HG03520 (cell line): Measurements from ENCODE around the gene C17orf50.

ENCODE experiments used
- ATAC-seq: cut with Tn5 transposase; IDR thresholded peaks from one replicate; pipeline ENCODE4 v1.9.1; 2021; ENCODE audit warnings: mild to moderate bottlenecking, moderate library complexity; ENCODE audit not compliant: unreplicated experiment

Gene C17orf50

DNA sequence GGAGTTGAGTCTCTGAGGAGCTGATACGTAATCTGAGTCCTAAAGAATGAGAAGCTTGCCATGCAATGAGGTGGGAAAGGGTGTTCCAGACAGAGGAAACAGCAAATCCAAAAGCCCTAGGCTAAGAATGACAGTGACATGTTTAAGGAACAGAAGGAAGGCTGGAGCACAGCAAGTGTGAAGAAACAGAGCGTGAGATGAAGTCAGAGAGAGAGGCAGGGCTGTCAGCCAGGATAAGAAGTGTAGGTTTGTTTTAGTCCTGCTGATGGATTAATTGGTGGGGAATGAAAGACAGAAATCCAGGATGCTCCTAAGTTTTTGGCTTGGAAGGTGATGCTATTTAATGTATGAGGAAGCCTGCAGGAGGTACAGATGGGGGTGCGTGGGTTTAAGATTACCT, 20.3 kb downstream of the C17orf50 start:
- ATAC-seq = no peak

DNA sequence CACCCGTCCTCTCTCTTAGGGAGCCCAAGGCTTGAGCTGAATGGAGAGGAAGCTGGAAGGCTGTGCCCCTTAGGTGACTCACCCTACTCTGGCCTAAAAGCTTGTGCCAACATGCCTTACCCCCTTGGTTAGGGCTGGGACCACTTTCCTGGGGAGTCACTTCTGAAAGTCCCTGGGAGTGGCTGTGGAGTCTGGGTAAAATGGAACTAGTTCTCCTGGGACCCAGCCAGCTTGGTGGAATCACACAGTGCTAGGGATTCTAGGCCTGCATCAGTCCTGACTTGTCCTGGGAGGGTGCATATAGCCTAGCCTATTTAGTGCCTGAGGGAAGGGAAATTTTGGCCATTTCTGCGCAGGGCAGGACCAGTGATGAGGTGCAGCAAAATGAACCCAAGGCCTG, 24.2 kb downstream of the C17orf50 start:
- ATAC-seq = no peak

DNA sequence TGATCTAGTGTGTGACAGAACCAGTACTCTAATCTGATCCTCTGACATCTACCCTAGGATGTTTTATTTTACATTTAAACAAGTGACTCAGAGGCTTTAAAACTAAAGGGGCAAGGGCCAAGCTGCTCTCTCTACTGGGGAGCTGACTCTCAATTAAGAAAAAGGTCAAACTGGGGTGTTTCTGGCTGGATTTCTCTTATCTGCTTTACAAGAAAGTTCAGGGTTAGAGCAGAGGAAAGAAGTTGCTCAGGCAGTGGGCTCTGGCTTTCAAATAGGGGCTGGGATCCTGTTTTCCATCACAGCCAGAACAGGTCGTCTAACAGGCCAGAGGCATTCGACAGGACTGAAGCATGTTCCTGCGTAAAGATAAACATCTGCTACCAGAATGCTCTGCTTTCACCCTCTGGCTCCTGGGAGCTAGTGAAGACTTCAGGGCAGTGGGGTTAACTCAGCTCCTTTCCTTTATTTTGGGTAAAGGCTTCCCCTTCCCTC, 26.3 kb downstream of the C17orf50 start:
- ATAC-seq = no peak

DNA sequence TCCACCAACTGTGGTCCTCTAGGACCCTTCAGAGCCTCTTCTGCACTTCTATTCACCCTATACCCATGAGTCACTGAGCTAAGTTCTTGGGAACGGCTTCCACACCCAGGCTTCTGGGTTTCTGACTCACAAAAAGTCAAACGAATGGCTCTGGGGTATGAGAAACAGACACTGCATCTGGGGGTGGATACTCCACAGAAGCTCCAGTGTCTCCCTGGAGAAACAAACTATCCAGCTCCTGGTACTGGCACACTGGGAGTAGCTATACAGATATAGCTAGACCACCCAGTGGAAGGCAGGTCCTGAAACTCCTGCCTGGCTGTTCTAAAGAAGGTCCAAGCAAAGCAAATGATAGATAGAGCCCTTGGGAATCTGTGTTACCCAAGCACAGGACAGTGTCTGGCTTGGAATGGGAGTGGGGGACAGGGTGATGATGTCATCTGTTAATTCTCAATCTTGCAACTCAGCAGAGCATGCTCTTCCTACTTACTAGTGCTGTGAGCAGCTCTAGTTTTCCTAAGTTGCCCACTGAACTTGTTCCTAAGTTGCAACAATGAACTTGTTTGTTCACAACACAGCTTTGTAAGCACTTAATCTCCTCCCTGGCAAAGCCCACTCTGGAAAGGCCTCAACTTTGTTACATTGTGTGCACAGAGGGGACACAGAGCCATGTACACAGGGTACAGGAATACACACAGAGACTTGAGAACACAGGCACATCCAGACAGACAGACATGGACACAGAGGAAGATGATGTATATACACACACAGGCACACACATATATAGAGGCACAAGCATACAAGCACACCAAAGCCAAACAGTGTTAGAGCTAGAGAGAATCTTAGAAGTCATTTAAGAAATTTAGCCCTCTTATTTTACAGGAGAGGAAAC, 28.0 kb downstream of the C17orf50 start:
- no peak for ATAC-seq

DNA sequence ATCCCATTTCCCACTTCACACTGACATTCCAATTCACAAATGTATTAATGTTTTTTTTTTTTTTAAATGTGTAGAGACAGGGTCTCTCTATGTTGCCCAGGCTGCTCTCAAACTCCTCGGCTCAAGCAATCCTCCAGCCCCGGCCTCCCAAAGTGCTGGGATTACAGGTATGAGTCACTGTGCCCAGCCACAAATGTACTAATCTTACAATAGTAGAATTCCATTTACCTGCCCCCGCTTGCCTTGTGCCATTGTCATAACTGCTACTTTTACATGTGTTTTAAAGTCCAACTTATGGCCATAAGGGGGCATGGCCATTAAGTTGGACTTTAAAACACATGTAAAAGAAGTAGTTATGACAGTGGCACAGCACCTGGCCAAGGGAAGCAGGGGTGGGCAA, 30.2 kb downstream of the C17orf50 start:
- ATAC-seq = no peak

DNA sequence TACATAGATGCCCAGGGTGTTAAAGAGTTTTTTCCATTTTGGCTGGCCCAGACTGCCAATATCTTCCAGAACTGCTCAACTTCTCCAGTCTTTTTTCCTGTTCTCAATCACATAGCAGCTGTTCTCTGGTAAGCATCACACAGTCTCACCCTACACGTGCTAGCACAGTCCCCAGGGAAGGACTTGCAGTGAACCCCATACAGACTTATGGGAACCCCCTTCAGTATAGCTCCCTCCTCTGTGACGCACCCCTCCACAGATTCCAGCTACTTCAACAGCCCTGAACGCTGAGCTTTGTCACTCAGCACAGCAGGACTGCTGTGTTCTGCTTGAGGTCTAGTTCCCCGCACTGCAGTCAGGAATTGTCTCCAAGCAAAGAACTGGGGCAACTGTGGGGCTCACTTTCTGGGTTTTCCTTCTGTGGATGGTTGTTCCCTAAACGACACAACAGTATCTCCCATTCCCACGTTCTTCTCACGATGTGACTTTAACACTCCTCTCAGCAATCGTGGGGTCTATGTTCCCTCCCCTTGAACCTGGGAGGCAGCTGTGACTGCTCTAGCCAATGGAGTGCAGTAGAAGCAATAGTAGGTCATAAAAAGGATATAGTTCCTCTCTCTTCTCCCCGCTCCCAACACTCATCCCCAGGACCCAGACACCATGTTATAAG, 31.1 kb downstream of the C17orf50 start:
- ATAC-seq = no peak

DNA sequence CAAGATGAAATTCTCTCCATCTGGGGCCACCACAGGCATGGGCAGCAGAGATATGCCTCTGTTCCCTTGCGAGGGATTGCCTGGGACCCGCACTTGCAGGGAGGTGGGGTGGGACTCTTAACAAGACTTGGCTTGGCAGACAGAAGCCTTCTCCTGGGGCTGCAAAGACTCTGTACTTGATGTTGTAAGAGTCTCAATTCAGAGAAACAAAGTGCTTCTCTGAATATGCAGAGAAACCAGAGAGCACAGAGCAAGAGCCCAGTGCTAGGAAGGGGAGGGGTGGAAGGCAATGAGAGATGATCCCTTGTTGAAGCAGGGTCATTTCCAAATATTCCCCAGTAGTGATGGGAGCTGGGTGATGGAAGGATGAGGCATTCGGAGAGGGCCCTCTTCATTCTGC, 32.6 kb downstream of the C17orf50 start:
- ATAC-seq = no peak

DNA sequence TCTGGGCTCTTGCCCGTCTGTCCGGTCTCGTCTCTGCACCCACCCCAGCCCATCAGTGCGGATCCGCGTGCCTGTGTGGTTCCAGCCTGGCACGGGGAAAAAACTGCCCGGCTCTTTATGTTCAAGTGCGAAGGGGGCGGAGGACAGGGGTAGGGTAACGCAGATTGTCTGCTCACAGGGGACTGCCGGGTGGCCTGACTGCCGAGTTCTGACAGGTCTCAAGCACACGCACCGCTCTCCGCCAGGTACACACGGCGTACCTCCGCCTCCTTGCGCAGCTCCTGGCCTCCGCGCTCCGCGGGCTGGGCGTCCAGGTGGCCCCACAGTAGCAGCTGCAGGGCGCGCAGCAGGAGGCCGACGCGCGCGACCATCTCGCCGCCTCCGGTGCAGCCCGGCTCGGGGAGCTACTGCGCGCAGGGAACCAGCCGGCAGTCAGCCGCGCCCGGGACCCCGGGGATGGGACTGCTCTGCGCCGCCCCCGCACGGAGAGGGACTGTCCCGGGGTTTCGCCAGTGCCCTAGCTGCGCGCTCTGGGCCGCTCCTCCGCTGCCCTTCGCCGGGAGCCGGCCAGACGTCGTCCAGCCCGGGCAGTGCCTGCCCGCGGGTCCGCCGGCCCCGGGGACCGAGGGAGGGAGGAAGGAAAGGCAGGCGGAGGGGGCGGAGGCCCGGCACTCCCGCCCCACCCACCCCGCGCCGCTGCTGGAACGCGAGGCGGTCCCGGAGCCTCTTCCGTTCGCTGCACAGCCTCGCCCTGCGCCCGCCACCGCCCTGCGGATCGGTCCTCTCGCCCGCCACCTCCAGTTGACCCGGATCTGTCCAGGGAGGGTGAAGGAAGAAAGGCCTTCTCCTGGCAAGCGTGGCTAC, 34.6 kb downstream of the C17orf50 start, which contains the start of gene MMP28:
Gene MMP28, minus strand, starts transcription at position 635 of the 864 bp plus-strand sequence. Its CDS starts 264 bp downstream, at position 371.
- no peak for ATAC-seq

DNA sequence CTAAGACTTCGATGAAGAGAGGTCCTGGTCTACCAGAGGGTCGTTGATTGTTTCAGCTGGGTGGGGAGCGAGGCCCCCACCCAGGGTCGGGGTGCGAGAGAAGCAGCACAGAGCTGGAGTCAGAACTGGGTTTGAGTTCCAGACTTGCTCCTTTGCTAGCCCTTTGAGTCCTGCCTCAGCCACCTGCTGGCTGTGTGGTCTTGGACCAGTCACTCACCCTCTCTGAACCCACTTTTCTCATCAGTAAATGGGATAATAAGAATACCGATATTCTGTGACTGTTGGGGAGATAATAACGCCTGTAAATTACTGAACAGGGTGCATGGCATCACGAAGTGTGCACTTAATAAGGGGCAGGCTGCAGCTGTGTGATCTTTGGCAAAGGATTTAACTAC, 35.2 kb downstream of the C17orf50 start:
- ATAC-seq = no peak

DNA sequence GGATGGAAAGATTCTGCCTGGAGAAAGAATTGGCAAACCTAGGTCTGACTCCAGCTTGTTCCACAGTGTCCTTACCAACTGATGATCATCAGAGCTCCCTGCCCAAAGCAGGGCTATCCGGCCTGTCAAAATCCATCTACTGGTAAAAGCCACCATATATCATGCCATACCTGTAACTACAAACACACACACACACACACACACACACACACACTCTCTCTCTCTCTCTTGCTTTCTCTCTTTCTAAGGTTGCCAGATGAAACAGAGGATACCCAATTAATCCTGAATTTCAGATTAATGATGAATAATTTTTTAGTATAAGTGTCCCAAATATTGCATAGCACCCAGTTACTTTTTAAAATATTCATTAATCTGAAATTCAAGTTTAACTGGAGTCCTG, 36.3 kb downstream of the C17orf50 start:
- ATAC-seq = no peak

DNA sequence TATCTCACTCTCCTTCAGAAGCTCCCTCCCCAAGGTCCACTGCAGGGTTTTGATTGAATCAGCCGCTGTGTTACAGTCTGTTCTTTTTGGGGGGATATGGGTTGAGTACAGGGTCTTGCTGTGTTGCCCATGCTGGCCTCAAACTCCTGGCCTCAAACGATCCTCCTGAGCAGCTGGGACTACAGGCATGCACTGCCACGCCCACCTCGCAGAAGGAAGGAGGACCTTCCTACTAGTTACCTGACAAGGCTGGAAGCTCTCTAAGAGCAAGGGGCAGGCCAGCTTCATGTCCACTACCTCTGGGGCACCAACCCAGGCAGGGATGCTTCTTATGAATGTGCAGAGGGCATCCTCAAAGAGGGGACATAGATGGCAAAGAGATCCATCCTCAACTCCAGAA, 36.7 kb downstream of the C17orf50 start:
- no peak for ATAC-seq

DNA sequence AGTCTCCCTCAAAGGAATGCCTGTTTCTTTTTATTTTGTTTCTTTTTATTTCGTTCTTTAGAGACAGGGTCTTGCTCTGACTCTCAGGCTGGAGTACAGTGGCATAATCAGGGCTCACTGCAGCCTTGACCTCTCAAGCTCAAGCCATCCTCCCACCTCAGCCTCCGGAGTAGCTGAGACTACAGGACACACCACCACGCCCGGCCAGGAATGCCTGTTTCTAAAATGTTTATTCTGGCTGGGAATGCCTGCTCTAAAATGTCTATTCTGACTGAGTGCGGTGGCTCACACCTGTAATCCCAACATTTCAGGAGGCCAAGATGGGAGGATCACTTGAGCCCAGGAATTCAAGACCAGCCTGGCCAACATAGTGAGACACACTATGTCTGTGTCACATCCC, 37.2 kb downstream of the C17orf50 start:
- no peak for ATAC-seq

DNA sequence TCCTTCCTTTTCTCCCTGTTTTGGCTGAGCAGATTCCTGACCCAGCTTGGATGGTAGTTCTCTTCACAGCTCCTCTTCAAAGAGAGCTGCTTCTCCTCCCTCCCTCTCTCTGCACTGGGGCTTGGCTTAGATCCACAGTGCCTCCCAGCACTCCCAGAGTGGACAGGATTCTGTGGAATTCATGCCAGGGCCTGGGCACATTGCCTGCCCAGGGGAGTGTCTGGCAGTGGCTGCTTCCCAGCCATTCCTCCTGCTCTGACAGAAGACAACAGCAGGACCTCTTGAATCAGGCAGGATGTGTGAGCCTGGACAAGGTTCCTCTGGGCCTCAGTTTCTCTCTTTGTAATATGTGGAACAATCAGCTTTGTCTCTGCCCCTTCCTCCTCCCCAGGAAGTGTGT, 39.3 kb downstream of the C17orf50 start:
- no peak for ATAC-seq

DNA sequence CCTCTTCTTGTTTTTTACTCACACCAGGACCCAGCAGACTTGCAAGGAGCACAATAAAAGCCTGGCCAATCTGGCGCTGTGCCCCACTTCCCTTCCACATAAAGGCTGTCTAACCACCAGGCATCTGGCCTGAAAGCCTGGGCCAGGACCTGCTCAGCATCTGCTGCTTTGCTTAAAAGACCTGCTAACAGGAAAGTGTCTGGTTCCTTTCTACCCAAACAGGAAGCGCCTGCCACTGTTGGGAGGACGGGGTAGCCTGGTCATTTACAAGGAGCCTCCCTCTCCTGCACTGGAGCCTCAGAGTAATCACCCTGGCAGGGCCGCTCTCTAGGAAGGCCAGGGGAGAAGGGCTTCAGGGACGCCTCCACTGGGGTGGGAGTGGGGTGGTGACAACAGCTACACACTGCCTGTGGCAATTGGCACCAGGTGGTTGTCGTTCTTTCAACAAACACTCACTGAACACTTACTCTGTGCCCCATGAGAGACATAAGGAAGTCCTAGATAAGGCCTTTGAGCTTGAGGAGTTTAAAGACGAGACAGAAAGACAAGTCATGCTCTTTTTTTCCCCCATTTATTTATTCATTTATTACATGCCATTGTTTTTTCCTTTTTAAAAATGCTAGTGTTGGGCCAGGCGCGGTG, 41.0 kb downstream of the C17orf50 start:
- no peak for ATAC-seq

DNA sequence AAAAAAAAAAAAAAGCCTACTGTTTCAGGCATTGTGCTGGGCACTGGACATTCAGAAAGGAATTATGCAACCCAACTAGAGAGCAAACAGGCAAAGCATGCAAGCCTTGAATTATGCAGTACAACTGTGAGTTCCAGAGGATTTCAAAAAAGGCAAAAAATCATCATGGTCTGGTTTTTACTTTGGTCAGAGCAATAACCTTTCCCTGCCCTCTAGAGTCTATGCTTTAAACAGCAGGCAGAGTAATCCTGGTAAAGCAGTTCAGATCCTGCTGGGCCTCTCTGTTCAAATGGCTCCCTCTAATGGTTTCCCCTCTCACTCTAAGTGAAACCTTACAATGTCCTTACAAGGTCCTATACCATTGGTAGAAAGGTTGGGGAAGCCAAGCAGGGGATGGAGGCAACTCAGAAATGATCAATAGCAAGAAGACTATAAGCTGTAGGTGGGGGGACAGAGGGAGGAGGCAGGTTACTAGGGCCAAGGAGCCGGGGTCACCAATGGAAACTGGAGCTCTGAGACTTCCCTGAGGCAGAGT, 44.0 kb downstream of the C17orf50 start:
- peak; percentile 29 for ATAC-seq

DNA sequence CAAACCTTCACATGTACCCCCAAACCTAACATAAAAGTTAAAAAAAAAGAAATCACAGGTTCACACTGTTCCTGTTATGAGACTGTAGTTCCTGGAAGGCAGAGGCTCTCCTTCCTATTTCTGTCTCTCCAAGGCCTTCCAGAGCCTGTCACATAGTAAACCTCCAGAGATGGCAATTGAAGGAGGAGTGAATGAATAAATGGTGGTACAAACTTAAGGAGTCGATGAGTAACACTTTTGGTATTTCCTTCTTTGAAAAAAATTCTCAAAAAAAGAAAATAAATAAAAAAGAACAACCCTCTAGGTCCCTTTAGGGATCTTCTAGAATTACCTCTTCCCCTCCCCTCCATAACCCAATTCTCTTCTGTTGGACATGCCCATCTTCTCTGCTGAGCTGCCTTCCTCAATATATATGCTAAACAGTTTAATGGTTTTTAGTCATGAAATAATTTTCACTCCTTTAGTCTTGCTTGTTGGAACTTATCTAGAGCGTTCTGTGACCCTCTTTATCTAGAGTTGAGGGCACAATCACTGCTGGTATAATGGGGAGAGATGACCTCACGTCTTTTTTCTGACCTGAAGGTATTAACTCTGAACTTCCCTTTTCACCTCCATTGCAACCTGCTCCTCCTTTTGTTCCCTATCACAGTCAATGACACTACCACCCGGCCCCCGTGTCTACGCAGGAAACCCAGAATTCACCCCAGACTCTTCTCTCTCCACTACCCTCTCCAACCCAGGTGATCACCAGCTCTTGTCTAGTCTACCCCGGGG, 46.9 kb downstream of the C17orf50 start:
- no peak for ATAC-seq

DNA sequence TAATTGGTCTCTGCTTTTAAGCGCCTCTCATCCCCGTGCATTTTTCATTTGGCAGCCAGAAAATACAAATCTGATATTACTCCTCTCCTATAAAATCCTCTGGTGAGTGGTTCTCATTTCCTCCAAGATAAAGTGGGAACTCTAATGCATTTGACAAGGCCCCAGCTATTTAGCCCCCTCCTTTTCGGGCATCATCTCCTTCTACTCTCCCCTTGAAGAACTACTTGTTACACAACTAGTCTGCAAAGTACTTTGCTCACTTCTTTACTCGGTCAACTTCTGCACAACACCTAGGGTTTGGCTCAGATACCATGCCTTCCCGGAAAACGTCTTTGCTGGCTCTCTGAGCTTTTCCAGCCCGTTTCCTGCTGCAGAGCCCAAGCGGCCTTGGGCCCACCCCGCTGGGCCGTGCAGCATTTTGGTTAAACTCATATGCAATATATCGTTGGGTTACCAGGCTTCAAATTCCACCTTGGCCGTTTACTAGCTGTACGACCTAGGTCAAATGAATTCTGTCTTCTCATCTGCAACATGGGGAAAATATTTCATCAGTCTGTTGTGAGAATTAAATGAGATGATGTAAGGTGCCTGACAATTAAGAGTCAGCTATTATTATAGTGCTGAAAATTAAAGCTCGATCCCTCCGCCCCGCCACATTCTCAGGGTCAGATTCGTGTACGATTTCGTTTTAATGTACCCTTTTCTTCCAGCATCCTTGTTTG, 47.7 kb downstream of the C17orf50 start:
- no peak for ATAC-seq

DNA sequence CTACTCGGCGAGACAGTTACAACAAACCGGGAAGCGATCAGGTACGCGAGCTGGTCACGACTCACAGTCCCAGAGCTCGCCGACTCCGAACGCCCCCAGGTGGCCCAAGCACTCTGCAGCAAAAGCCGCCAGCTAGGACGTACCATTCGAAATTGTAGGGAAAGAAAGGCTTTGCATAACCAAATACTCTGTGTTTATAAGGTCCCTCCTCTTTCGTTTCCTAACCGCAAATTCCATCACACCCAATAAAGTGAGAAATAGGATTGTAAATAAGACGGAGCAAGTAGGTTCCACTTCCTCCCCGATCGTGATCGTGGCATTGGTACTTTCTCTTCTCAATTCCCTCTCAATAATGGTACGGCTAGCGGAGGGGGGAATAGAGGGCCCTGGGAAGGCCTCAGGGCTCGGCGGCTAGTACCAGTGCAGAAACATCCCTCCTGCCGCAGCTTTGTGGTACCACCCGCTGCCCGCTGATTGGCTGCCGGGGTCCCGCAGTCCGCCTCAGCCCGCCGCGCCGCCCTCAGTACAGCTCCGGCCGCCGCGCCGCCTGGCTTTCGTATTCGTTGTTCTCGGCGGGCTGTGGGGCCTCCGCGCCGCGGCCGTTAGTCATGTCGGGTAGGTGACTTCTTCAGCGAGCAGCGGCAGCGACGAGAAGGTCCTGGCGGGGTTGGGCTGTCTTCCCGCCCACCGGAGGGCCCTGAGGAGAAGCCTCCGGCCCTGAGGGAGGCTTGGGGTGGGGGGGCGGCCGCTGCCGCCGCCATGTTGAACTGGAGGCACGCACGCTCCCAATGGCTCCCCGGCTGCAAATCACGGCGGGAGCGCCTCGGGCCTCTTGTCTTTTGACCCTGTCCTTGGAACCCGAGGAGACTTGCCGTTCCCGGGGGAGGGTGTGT, 48.5 kb downstream of the C17orf50 start, which contains the start of gene TAF15:
Gene TAF15, plus strand, starts transcription at position 523 of the 893 bp plus-strand sequence. Its CDS starts 86 bp downstream, at position 609.
- peak; percentile 90 for ATAC-seq
